ENCODE measurements around the gene LTN1.
"Not testable (repeated sequence)": the region's sequence is repeated elsewhere in the genome, so short reads cannot be mapped to it uniquely, and the experiment has no call there.

LTN1 gene

DNA sequence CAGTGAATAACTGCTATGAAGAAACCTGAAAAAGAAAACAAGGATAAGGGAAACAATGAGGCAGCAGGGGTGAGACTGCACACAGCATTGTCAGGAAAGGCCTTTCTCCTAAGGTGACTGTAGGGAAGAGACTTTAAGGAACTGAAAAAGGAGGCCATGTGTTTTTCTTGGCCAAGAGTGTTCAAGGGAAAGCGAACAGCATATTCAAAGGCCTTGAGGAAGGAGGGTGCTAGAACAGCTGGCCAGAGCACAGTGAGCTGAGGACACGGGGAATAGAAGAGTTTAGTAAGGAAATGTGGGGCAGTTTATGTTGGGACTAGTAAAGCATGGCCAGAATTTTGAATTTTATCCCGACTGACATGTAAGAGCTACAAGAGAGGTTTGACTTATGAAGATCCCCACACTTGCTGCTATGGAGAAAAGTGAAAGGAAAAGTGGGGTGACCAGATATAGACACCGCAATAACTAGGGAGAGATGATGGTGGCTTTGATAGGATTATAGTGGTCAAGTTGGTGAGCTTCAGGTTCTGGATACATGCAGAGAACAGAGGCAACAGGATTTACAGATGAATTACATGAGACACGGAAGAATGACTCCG is 25.1 kb upstream of the LTN1 start:
- peak; percentile 42 for DNase-seq (ENCODE audit: low read depth)

GRCh38 chr21:29011236-29011635 is 18.6 kb upstream of the LTN1 start:
- DNase-seq (ENCODE audit: low read depth); H3K4me3 ChIP-seq (ENCODE audit: low read depth, low read length): not testable (repeated sequence)

More for the DNA sequence above, 25.1 kb upstream of the LTN1 start:
- TF ChIP-seq POLR2A (IDR thresholded peaks at IDR 0.05; ENCODE audit: extremely low read depth, insufficient read length) = no peak
- no peak for TF ChIP-seq MAX (IDR thresholded peaks at IDR 0.05; ENCODE audit: low read depth, low read length)
- TF ChIP-seq MYC (IDR thresholded peaks at IDR 0.05; ENCODE audit: low read depth, low read length) = no peak
- TF ChIP-seq CTCF (IDR thresholded peaks at IDR 0.05; ENCODE audit: low read depth, low read length) = no peak
- peak overlapping the region; percentile 79 for H3K4me3 ChIP-seq (ENCODE audit: low read depth, low read length)

DNA sequence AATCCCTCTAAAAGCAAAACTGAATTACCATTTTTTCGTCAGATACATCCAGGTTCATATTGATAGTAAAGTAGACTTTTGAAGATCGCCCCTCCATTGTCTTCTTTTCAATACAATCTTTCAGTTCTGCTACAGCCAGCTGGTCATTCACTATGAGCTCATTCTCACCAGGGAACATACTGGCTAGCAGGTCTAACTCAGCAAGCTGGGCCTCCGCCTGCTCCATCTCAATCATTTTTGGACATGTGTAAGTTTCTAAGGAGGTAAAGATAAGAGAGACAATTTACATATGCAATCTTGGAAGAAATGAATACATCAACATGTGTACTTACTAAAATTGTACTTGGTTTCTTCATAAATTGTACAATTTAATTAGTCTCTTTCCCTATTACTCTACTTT is 15.7 kb upstream of the LTN1 start:
- no peak for DNase-seq (ENCODE audit: low read depth)
- TF ChIP-seq MYC (IDR thresholded peaks at IDR 0.05; ENCODE audit: low read depth, low read length) = no peak
- no peak for TF ChIP-seq CTCF (IDR thresholded peaks at IDR 0.05; ENCODE audit: low read depth, low read length)
- no peak for TF ChIP-seq MAX (IDR thresholded peaks at IDR 0.05; ENCODE audit: low read depth, low read length)
- TF ChIP-seq POLR2A (IDR thresholded peaks at IDR 0.05; ENCODE audit: extremely low read depth, insufficient read length) = no peak
- H3K4me3 ChIP-seq (ENCODE audit: low read depth, low read length) = no peak overlapping the region

DNA sequence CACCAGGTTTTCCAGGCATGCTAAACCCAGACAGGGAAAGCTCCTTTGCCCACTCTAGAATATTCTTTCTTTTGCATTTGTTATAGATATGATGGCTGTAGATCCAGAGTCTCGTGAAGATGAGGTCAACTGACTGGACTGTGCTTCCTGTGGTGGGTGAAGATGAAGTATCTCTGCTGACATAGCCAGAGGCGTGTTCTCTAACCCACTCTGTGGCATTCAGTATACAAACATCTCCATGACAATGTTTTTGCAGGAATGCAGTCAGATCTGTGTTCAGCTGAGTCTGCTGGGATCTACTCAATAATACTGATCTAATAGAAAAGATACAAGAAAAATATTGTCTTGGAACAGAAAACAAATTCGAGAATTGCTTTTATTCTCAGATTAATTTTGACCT is 15.1 kb upstream of the LTN1 start:
- no peak overlapping the region for H3K4me3 ChIP-seq (ENCODE audit: low read depth, low read length)
- DNase-seq (ENCODE audit: low read depth) = no peak
- TF ChIP-seq CTCF (IDR thresholded peaks at IDR 0.05; ENCODE audit: low read depth, low read length) (no peak), MYC (IDR thresholded peaks at IDR 0.05; ENCODE audit: low read depth, low read length) (no peak), POLR2A (IDR thresholded peaks at IDR 0.05; ENCODE audit: extremely low read depth, insufficient read length) (no peak), MAX (IDR thresholded peaks at IDR 0.05; ENCODE audit: low read depth, low read length) (no peak)

- TF ChIP-seq MAX (IDR thresholded peaks at IDR 0.05; ENCODE audit: low read depth, low read length) = no peak
- TF ChIP-seq MYC (IDR thresholded peaks at IDR 0.05; ENCODE audit: low read depth, low read length) = no peak
- TF ChIP-seq POLR2A (IDR thresholded peaks at IDR 0.05; ENCODE audit: extremely low read depth, insufficient read length) = no peak
- no peak for TF ChIP-seq CTCF (IDR thresholded peaks at IDR 0.05; ENCODE audit: low read depth, low read length)
- no peak overlapping the region for H3K4me3 ChIP-seq (ENCODE audit: low read depth, low read length)
- no peak for DNase-seq (ENCODE audit: low read depth)
These were observed 14.5 kb upstream of the LTN1 start for GRCh38 chr21:29007135-29007534.

GRCh38 chr21:29005696-29006095 is 13.0 kb upstream of the LTN1 start:
- DNase-seq (ENCODE audit: low read depth) = peak; percentile 12
- no peak for TF ChIP-seq CTCF (IDR thresholded peaks at IDR 0.05; ENCODE audit: low read depth, low read length)
- no peak for TF ChIP-seq POLR2A (IDR thresholded peaks at IDR 0.05; ENCODE audit: extremely low read depth, insufficient read length)
- TF ChIP-seq MYC (IDR thresholded peaks at IDR 0.05; ENCODE audit: low read depth, low read length) = no peak
- no peak for TF ChIP-seq MAX (IDR thresholded peaks at IDR 0.05; ENCODE audit: low read depth, low read length)
- no peak overlapping the region for H3K4me3 ChIP-seq (ENCODE audit: low read depth, low read length)
